HepG2 (cell line): ENCODE data around the gene MOG. TPM values are rescaled to one million over a fixed set of nuclear protein-coding genes. Genes with fewer than 3 reads are reported as not detected.

Experiments
- polyA plus RNA-seq, 8 experiments: library from polyadenylated mRNA; depleted of rRNA in 3 of 8; stranded (reverse) in 7 of 8; unstranded in 1 of 8; fragments of >200 nt; fragmentation: Illumina TruSeq in 4 of 8; extraction: Trizol in 4 of 8; gene quantifications; 2 replicates each; pipeline versions ENCODE4 v1.2.1 to v1.2.3, GENCODE V29; 2011 to 2016; ENCODE audit warnings: low read depth in 4 of 8, missing spikeins in 1 of 8, mixed read lengths in 1 of 8; ENCODE audit not compliant: insufficient read depth in 1 of 8
- small RNA-seq, 3 experiments: library from RNA; depleted of rRNA; stranded (forward); fragments of <200 nt; gene quantifications; one replicate each; pipeline ENCODE3, GENCODE V24; 2012; ENCODE audit warnings: low read depth in 2 of 3, low replicate concordance in 1 of 3; ENCODE audit not compliant: insufficient read length in 3 of 3, insufficient read depth in 2 of 3
- total RNA-seq, 5 experiments: library from RNA; depleted of rRNA; stranded (reverse); fragments of >200 nt; fragmentation: Illumina TruSeq; extraction: Trizol; gene quantifications; 2 replicates each; pipeline ENCODE4 v1.2.3, GENCODE V29; 2016; ENCODE audit warnings: low read depth in 1 of 5

MOG gene
- total and polyA plus RNA-seq, 2 of the 13 experiments (the other 11 are each of a cell fraction or from before 2014, with no cell fraction given): not detected

Small RNA genes within 50 kb of the gene (small RNA-seq; reads per million reads assigned to genes)
- gene SUMO2P1: 0 reads per million in 3 experiments

Other genes with a start within 250 kb of the MOG start
- gene OR12D1, start 242.2 kb upstream of the MOG start, total RNA-seq (2016; rRNA removed; fragmentation: Illumina TruSeq; extraction: Trizol): not detected in 2 replicates
- gene OR12D1, start 242.2 kb upstream of the MOG start, polyA plus RNA-seq (2011; rRNA removed): 0.05 TPM in 1 of 2 replicates, not detected in the other
- gene OR10C1, start 217.8 kb upstream of the MOG start, total RNA-seq (2016; rRNA removed; fragmentation: Illumina TruSeq; extraction: Trizol): not detected in 2 replicates
- 0.04 TPM in 1 of 2 replicates, not detected in the other for gene OR10C1, start 217.8 kb upstream of the MOG start, polyA plus RNA-seq (2011; rRNA removed)
- gene OR11A1, start 200.0 kb upstream of the MOG start, total RNA-seq (2016; rRNA removed; fragmentation: Illumina TruSeq; extraction: Trizol): not detected in 2 replicates
- gene OR11A1, start 200.0 kb upstream of the MOG start, polyA plus RNA-seq (2011; rRNA removed): not detected in 2 replicates
- not detected in 2 replicates for gene OR2H1, start 199.9 kb upstream of the MOG start, total RNA-seq (2016; rRNA removed; fragmentation: Illumina TruSeq; extraction: Trizol)
- 0.15 and 0.21 TPM in 2 replicates for gene OR2H1, start 199.9 kb upstream of the MOG start, polyA plus RNA-seq (2011; rRNA removed)
- not detected in 2 replicates for gene MAS1L, start 169.1 kb upstream of the MOG start, total RNA-seq (2016; rRNA removed; fragmentation: Illumina TruSeq; extraction: Trizol)
- not detected in 2 replicates for gene MAS1L, start 169.1 kb upstream of the MOG start, polyA plus RNA-seq (2011; rRNA removed)
- 172 and 244 TPM in 2 replicates for gene UBD, start 97.4 kb upstream of the MOG start, total RNA-seq (2016; rRNA removed; fragmentation: Illumina TruSeq; extraction: Trizol)
- gene UBD, start 97.4 kb upstream of the MOG start, polyA plus RNA-seq (2011; rRNA removed): 13.9 and 26.9 TPM in 2 replicates
- gene OR2H2, start 72.0 kb upstream of the MOG start, total RNA-seq (2016; rRNA removed; fragmentation: Illumina TruSeq; extraction: Trizol): not detected in 2 replicates
- gene OR2H2, start 72.0 kb upstream of the MOG start, polyA plus RNA-seq (2011; rRNA removed): not detected in 2 replicates
- 0.07 TPM in 1 of 2 replicates, not detected in the other for gene GABBR1, start 23.9 kb upstream of the MOG start, total RNA-seq (2016; rRNA removed; fragmentation: Illumina TruSeq; extraction: Trizol)
- 0.37 and 0.38 TPM in 2 replicates for gene GABBR1, start 23.9 kb upstream of the MOG start, polyA plus RNA-seq (2011; rRNA removed)
- gene ZFP57, start 24.1 kb downstream of the MOG start, total RNA-seq (2016; rRNA removed; fragmentation: Illumina TruSeq; extraction: Trizol): not detected in 2 replicates
- gene ZFP57, start 24.1 kb downstream of the MOG start, polyA plus RNA-seq (2011; rRNA removed): not detected in 2 replicates
- gene HLA-F, start 66.3 kb downstream of the MOG start, total RNA-seq (2016; rRNA removed; fragmentation: Illumina TruSeq; extraction: Trizol): 3.5 and 6.0 TPM in 2 replicates
- 6.1 and 9.3 TPM in 2 replicates for gene HLA-F, start 66.3 kb downstream of the MOG start, polyA plus RNA-seq (2011; rRNA removed)
- gene HLA-G, start 170.7 kb downstream of the MOG start, total RNA-seq (2016; rRNA removed; fragmentation: Illumina TruSeq; extraction: Trizol): 0.15 and 0.29 TPM in 2 replicates
- gene HLA-G, start 170.7 kb downstream of the MOG start, polyA plus RNA-seq (2011; rRNA removed): 0.30 and 0.80 TPM in 2 replicates